HG03108 (cell line): ENCODE results near the gene AP1M2.

Experiments
- ATAC-seq: cut with Tn5 transposase; IDR thresholded peaks from one replicate; pipeline ENCODE4 v1.9.1; 2021; ENCODE audit warnings: moderate library complexity; ENCODE audit not compliant: unreplicated experiment

The AP1M2 gene

GRCh38 chr19:10587022-10587838 is at the start of gene AP1M2:
Gene AP1M2, minus strand, starts transcription at chr19:10587312. Its CDS starts 81 bp downstream, at chr19:10587231.
- no peak for ATAC-seq

- no peak for ATAC-seq
Measured at GRCh38 chr19:10636304-10636972, 49.3 kb upstream of the AP1M2 start.

- ATAC-seq = no peak
Measured at GRCh38 chr19:10634963-10635362, 47.9 kb upstream of the AP1M2 start.

GRCh38 chr19:10634430-10634829 is 47.3 kb upstream of the AP1M2 start:
- no peak for ATAC-seq

- ATAC-seq = no peak
Measured at GRCh38 chr19:10631874-10632273, 44.8 kb upstream of the AP1M2 start.

- no peak for ATAC-seq
Measured at GRCh38 chr19:10625762-10626138, 38.6 kb upstream of the AP1M2 start.

- no peak for ATAC-seq
Measured at GRCh38 chr19:10625003-10625761, 38.1 kb upstream of the AP1M2 start, which contains the start of gene SLC44A2. Gene SLC44A2, plus strand, starts transcription at chr19:10625553. Its CDS starts 81 bp downstream, at chr19:10625634.

- ATAC-seq = no peak
Measured at GRCh38 chr19:10624585-10624984, 37.5 kb upstream of the AP1M2 start.

GRCh38 chr19:10621966-10622365 is 34.9 kb upstream of the AP1M2 start:
- ATAC-seq = no peak

GRCh38 chr19:10620786-10621185 is 33.7 kb upstream of the AP1M2 start:
- no peak for ATAC-seq

GRCh38 chr19:10618846-10619245 is 31.7 kb upstream of the AP1M2 start:
- ATAC-seq = no peak

GRCh38 chr19:10617409-10618121 is 30.5 kb upstream of the AP1M2 start:
- ATAC-seq = no peak

GRCh38 chr19:10615429-10616023 is 28.4 kb upstream of the AP1M2 start:
- no peak for ATAC-seq

GRCh38 chr19:10612499-10613119 is 25.5 kb upstream of the AP1M2 start:
- ATAC-seq = no peak

GRCh38 chr19:10611907-10612306 is 24.8 kb upstream of the AP1M2 start:
- ATAC-seq = no peak

GRCh38 chr19:10604460-10604980 is 17.4 kb upstream of the AP1M2 start:
- no peak for ATAC-seq

- peak; percentile 24 for ATAC-seq
Measured at GRCh38 chr19:10603873-10604459, 16.9 kb upstream of the AP1M2 start.

- ATAC-seq = peak; percentile 54
Measured at GRCh38 chr19:10603084-10603872, 16.2 kb upstream of the AP1M2 start.
